ENCODE data around the gene C7orf33.

GRCh38 chr7:148628011-148628410, 37.4 kb downstream of the C7orf33 start:
- TF ChIP-seq HOXA7 (CRISPR knock-in tag; IDR thresholded peaks at IDR 0.05) (no peak), CTCF (IDR thresholded peaks at IDR 0.05) (no peak), RCOR1 (IDR thresholded peaks at IDR 0.05; ENCODE audit: low read depth, low read length) (no peak), EHF (CRISPR knock-in tag; IDR thresholded peaks at IDR 0.05) (no peak), KDM5A (IDR thresholded peaks at IDR 0.05) (no peak)

Measured in A549 (cell line).